A673 (cell line): ENCODE data around the gene UPK3A. TPM values are rescaled to one million over a fixed set of nuclear protein-coding genes. Genes with fewer than 3 reads are reported as not detected.

ENCODE experiments used
- BruUV-seq: library from RNA; stranded (reverse); fragments of 400-500 nt; replicated peaks from 2 replicates; lab custom pipeline; 2021; lab: Mats Ljungman, UMichigan
- CTCF ChIA-PET: fragments of 300-600 bp; sonication (Branson Sonifier 250); formaldehyde crosslinking; loops from one replicate; lab custom pipeline; 2022; ENCODE audit warnings: antibody characterized with exemption; lab: Charles Lee
- POLR2A ChIA-PET: fragments of 300-600 bp; sonication (Branson Sonifier 250); formaldehyde crosslinking; loops from one replicate; lab custom pipeline; 2022; ENCODE audit warnings: antibody characterized with exemption; ENCODE audit not compliant: low non-redundant PET; lab: Charles Lee
- DNase-seq: peaks from one replicate; pipeline ENCODE4 v3.0.0-alpha.2; 2015; ENCODE audit warnings: low spot score
- H3K27ac ChIP-seq: fragments of 200-600 bp; sonication (generic); 2 replicates; pipeline ENCODE4 v1.5.1; 2016; ENCODE audit warnings: mixed run types, low read depth, mild to moderate bottlenecking, mixed read lengths, antibody characterized with exemption, low read length; ENCODE audit not compliant: poor library complexity, severe bottlenecking
- H3K27me3 ChIP-seq: fragments of 200-600 bp; sonication (generic); replicated peaks from 2 replicates; pipeline ENCODE4 v1.6.1; 2017; ENCODE audit warnings: mixed run types, low read depth, mild to moderate bottlenecking, mixed read lengths, antibody characterized with exemption, low read length; ENCODE audit not compliant: insufficient read depth, poor library complexity
- H3K36me3 ChIP-seq: fragments of 200-600 bp; sonication (generic); 2 replicates; pipeline ENCODE4 v1.6.1; 2016; ENCODE audit warnings: mixed run types, mild to moderate bottlenecking, mixed read lengths, antibody characterized with exemption, low read length; ENCODE audit not compliant: insufficient read depth, poor library complexity, severe bottlenecking
- H3K4me1 ChIP-seq: fragments of 200-600 bp; sonication (generic); 2 replicates; pipeline ENCODE4 v1.6.1; 2017; ENCODE audit warnings: mixed run types, mild to moderate bottlenecking, mixed read lengths, antibody characterized with exemption, low read length; ENCODE audit not compliant: insufficient read depth, poor library complexity, severe bottlenecking
- H3K4me3 ChIP-seq: fragments of 200-600 bp; sonication (generic); 2 replicates; pipeline ENCODE4 v1.5.1; 2016; ENCODE audit warnings: low read depth, mixed run types, mild to moderate bottlenecking, mixed read lengths, low read length; ENCODE audit not compliant: poor library complexity, severe bottlenecking
- H3K9me3 ChIP-seq: fragments of 200-600 bp; sonication (generic); 2 replicates; pipeline ENCODE4 v1.6.1; 2016; ENCODE audit warnings: mixed run types, low read depth, mild to moderate bottlenecking, mixed read lengths, antibody characterized with exemption, low read length; ENCODE audit not compliant: poor library complexity, severe bottlenecking
- CTCF ChIP-seq: fragments of 300-800, 200-600 bp; sonication (generic); conservative IDR thresholded peaks from 2 replicates; pipeline ENCODE4 v1.5.1; 2017; ENCODE audit warnings: low read depth, mild to moderate bottlenecking, antibody characterized with exemption, low read length, moderate library complexity, mixed read lengths
- EZH2 ChIP-seq: fragments of 200-600 bp; sonication (generic); IDR thresholded peaks from 2 replicates; pipeline ENCODE4 v1.6.1; 2017; ENCODE audit warnings: borderline replicate concordance, low read depth, mild to moderate bottlenecking, mixed read lengths, antibody characterized with exemption, low read length; ENCODE audit not compliant: poor library complexity, severe bottlenecking
- intact Hi-C: fragments of 100-400 bp; cut with micrococcal nuclease; formaldehyde crosslinking; loops from one replicate; pipeline ENCODE4 v1.10.0; 2022; ENCODE audit not compliant: unreplicated experiment
- total RNA-seq: library from RNA; stranded (reverse); gene quantifications from 2 replicates; pipeline ENCODE4 v1.2.3, GENCODE V29; 2021

UPK3A gene
- total RNA-seq, 1 experiment from 2014 or later: not detected

GRCh38 chr22:45278125-45278524, 6.6 kb upstream of the UPK3A start:
- intact Hi-C loops: no loop called here
- no peak for DNase-seq
- Histone ChIP-seq H3K4me3 (no peak overlapping the region), H3K9me3 (no peaks in the 10 kb centered on the region), H3K36me3 (no peaks in the 10 kb centered on the region), H3K4me1 (no peaks in the 10 kb centered on the region), H3K27ac (no peak overlapping the region), H3K27me3 (no peaks in the 10 kb centered on the region)
- BruUV-seq: no TSS peak
- ChIA-PET POLR2A (no interaction called here), CTCF (no interaction called here)
- TF ChIP-seq EZH2: no peak
- TF ChIP-seq CTCF: no peak

GRCh38 chr22:45280587-45280980, 4.2 kb upstream of the UPK3A start:
- TF ChIP-seq EZH2 (no peak), CTCF (no peak)
- BruUV-seq: no TSS peak
- H3K27me3 ChIP-seq: no peaks in the 10 kb centered on the region
- no peaks in the 10 kb centered on the region for H3K36me3 ChIP-seq
- intact Hi-C loops: no loop called here
- no peak overlapping the region for H3K4me3 ChIP-seq
- CTCF ChIA-PET: no interaction called here
- no peak overlapping the region for H3K27ac ChIP-seq
- no peaks in the 10 kb centered on the region for H3K9me3 ChIP-seq
- no peaks in the 10 kb centered on the region for H3K4me1 ChIP-seq
- POLR2A ChIA-PET: no interaction called here
- no peak for DNase-seq

DNA sequence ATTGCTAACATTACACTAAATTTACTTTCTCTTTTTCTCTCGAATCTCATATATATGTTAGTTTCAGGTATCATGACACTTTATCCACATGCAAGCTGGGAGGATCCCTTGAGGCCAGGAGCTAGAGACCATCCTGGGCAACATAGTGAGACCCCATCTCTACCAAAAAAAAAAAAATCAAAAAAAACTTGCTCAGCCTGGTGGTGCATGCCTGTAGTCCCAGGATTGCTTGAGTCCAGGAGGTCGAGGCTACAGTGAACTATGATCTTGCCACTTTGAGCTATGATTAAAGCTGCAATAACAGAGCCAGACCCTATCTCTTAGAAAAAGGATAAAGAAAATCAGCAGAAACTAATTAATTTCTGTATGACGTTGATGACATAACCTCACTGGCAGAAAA, 3.7 kb upstream of the UPK3A start:
- no peak overlapping the region for H3K27ac ChIP-seq
- intact Hi-C loops: no loop called here
- ChIA-PET POLR2A (no interaction called here), CTCF (no interaction called here)
- no TSS peak for BruUV-seq
- no peak for DNase-seq
- no peaks in the 10 kb centered on the region for H3K27me3 ChIP-seq
- no peak overlapping the region for H3K4me3 ChIP-seq
- H3K4me1 ChIP-seq: no peaks in the 10 kb centered on the region
- H3K36me3 ChIP-seq: no peaks in the 10 kb centered on the region
- H3K9me3 ChIP-seq: no peaks in the 10 kb centered on the region
- TF ChIP-seq EZH2 (no peak), CTCF (no peak)
